ENCODE results near the gene SLC9A9. TPM values are rescaled to one million over a fixed set of nuclear protein-coding genes. Genes with fewer than 3 reads are reported as not detected.
A peak's percentile ranks its signal among the peaks of the same experiment; 100 is the strongest.

SLC9A9 gene
- total RNA-seq, 2 donors from 2014 or later: 23.6 to 31.0 TPM

GRCh38 chr3:143590660-143591059, 257.6 kb downstream of the SLC9A9 start:
- intact Hi-C loops (cut with DNase I): no loop called here

GRCh38 chr3:143586576-143586975, 261.7 kb downstream of the SLC9A9 start:
- no peak overlapping the region for H3K4me3 ChIP-seq
- peak; percentile 54 for DNase-seq (ENCODE audit: low spot score)

More at GRCh38 chr3:143590660-143591059, 257.6 kb downstream of the SLC9A9 start:
- Histone ChIP-seq H3K4me3 (no peak overlapping the region), H3K36me3 (no peaks in the 10 kb centered on the region), H3K4me1 (replicated peaks) (no peaks in the 10 kb centered on the region), H3K27me3 (replicated peaks; ENCODE audit: insufficient read depth) (no peaks in the 10 kb centered on the region), H3K27ac (no peak overlapping the region), H3K9me3 (no peaks in the 10 kb centered on the region)
- 87% methylated on average over 3 of the region's 3 CpGs for WGBS
- TF ChIP-seq POLR2A (IDR thresholded peaks at IDR 0.05) (no peak), CTCF (IDR thresholded peaks at IDR 0.05) (no peak), POLR2AphosphoS5 (IDR thresholded peaks at IDR 0.05) (no peak)
- no peak for DNase-seq (ENCODE audit: low spot score)

DNA sequence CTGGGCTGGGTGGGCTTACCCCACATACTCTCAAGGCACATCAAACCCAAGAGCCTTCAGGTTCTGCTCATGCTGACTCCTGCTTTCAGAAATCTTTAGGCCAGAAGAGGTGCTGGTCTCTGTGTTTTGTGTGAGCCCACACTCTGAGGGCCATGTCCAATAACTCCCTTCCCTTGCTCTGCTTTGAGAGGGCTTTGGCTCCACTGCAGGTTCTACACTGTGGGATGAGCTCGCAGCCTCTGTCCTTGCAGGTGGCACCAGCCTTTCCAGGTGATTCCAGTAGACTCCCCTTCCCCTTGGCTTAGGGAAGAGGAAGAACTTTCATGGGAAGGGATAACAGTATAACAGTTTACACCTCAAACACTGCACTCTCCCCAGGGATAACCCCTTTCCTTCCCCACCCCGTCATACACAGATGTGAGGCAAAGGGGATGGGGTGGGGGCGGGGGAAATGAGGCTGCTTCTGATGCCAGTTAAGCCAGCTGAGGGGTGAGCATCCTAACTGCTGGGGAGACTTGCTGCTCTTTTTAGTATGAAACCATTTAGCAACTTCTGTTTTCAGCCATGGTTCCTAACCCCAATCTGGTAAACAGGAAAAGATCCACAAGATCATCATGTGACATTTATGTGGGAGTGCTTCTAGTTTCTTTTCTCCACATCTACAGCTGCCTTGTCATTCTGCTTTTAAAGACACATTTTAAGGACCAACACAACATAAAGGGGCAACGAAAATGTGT, 262.4 kb downstream of the SLC9A9 start:
- H3K4me1 ChIP-seq (replicated peaks): no peaks in the 10 kb centered on the region
- no peak overlapping the region for H3K4me3 ChIP-seq
- H3K36me3 ChIP-seq: no peaks in the 10 kb centered on the region
- no peaks in the 10 kb centered on the region for H3K9me3 ChIP-seq
- peak overlapping the region in 1 of 2 donors; percentile 30 for H3K27ac ChIP-seq
- 46% methylated on average over 4 of the region's 4 CpGs for WGBS
- no peak for DNase-seq (ENCODE audit: low spot score)
- H3K27me3 ChIP-seq (replicated peaks; ENCODE audit: insufficient read depth): no peaks in the 10 kb centered on the region
- intact Hi-C loops (cut with DNase I): loop anchor here (10.0 kb wide), 1 partner anchor 91 kb away; no protein-coding TSS in a partner anchor
- no peak for TF ChIP-seq CTCF (IDR thresholded peaks at IDR 0.05)
- TF ChIP-seq POLR2A (IDR thresholded peaks at IDR 0.05): no peak
- no peak for TF ChIP-seq POLR2AphosphoS5 (IDR thresholded peaks at IDR 0.05)

More at GRCh38 chr3:143586576-143586975, 261.7 kb downstream of the SLC9A9 start:
- Histone ChIP-seq H3K27ac (peak overlapping the region in 1 of 2 donors; percentile 30), H3K36me3 (no peaks in the 10 kb centered on the region), H3K4me1 (replicated peaks) (no peaks in the 10 kb centered on the region), H3K27me3 (replicated peaks; ENCODE audit: insufficient read depth) (no peaks in the 10 kb centered on the region), H3K9me3 (no peaks in the 10 kb centered on the region)
- TF ChIP-seq POLR2AphosphoS5 (IDR thresholded peaks at IDR 0.05): peak; percentile 48
- TF ChIP-seq CTCF (IDR thresholded peaks at IDR 0.05): no peak
- WGBS: 15% methylated on average over 2 of the region's 2 CpGs
- intact Hi-C loops (cut with DNase I): loop anchor here (10.0 kb wide), 1 partner anchor 92 kb away; no protein-coding TSS in a partner anchor

- 74% methylated on average over 1 of the region's 1 CpG for WGBS
- Histone ChIP-seq H3K4me1 (replicated peaks) (no peaks in the 10 kb centered on the region), H3K4me3 (no peak overlapping the region), H3K9me3 (no peaks in the 10 kb centered on the region), H3K27ac (no peak overlapping the region), H3K36me3 (no peaks in the 10 kb centered on the region), H3K27me3 (replicated peaks; ENCODE audit: insufficient read depth) (no peaks in the 10 kb centered on the region)
- TF ChIP-seq CTCF (IDR thresholded peaks at IDR 0.05) (no peak), POLR2A (IDR thresholded peaks at IDR 0.05) (no peak), POLR2AphosphoS5 (IDR thresholded peaks at IDR 0.05) (no peak)
- intact Hi-C loops (cut with DNase I): loop anchor here (10.0 kb wide), 1 partner anchor 90 kb away; no protein-coding TSS in a partner anchor
- DNase-seq (ENCODE audit: low spot score): no peak
Observed at GRCh38 chr3:143584474-143584873, 263.8 kb downstream of the SLC9A9 start.

Data from prostate gland (tissue), 2 donors.